SK-N-SH (cell line): ENCODE measurements around the gene CAPN10. TPM values are rescaled to one million over a fixed set of nuclear protein-coding genes. Genes with fewer than 3 reads are reported as not detected.

Experiments
- CTCF ChIA-PET: fragments of 300-600, 350-600 bp; formaldehyde crosslinking; extraction: SDS; loops from one replicate; lab custom pipeline; 2021; lab: Yijun Ruan, JAX
- POLR2A ChIA-PET: fragments of 350-600 bp; sonication (Branson Sonifier 250); formaldehyde crosslinking; extraction: SDS; loops from one replicate; lab custom pipeline; 2020; ENCODE audit warnings: antibody characterized with exemption, inconsistent platforms; lab: Yijun Ruan, JAX
- DNase-seq: peaks from one replicate; pipeline ENCODE4 v3.0.0; 2012
- H2AFZ ChIP-seq: fragments of 200-600 bp; sonication (generic); 2 replicates; pipeline ENCODE4 v1.8.1; 2016; ENCODE audit warnings: antibody characterized with exemption, mild to moderate bottlenecking, low read depth
- H3F3A ChIP-seq: fragments of 200-600 bp; sonication (generic); replicated peaks from 2 replicates; pipeline ENCODE3; 2016; ENCODE audit warnings: antibody characterized with exemption, mild to moderate bottlenecking; ENCODE audit not compliant: insufficient read depth
- H3K27ac ChIP-seq, 2 experiments: fragments of 200-500 bp in 1 of 2; fragments of 200-600 bp in 1 of 2; sonication (Bioruptor generic) in 1 of 2; sonication (generic), shearing (Covaris generic) in 1 of 2; 2 replicates each; pipeline versions ENCODE4 v1.5.1 to v1.6.1; 2014 to 2016; ENCODE audit warnings: low read depth in 2 of 2, inconsistent platforms in 1 of 2, low read length in 1 of 2, mild to moderate bottlenecking in 1 of 2, mixed read lengths in 1 of 2
- H3K27me3 ChIP-seq: fragments of 200-600 bp; sonication (generic), shearing (Covaris generic); 2 replicates; pipeline ENCODE4 v1.6.1; 2016; ENCODE audit warnings: mixed run types; ENCODE audit not compliant: insufficient read depth
- H3K36me3 ChIP-seq, 2 experiments: fragments of 200-500 bp in 1 of 2; fragments of 200-600 bp in 1 of 2; sonication (Bioruptor generic) in 1 of 2; sonication (generic) in 1 of 2; replicated peaks in 1 of 2; 2 replicates each; pipeline versions ENCODE3 to v1.5.1; 2014 to 2016; ENCODE audit warnings: low read length in 1 of 2, mild to moderate bottlenecking in 1 of 2; ENCODE audit not compliant: insufficient read depth in 2 of 2, control insufficient read depth in 1 of 2
- H3K4me1 ChIP-seq, 2 experiments: fragments of 200-500 bp in 1 of 2; fragments of 200-600 bp in 1 of 2; sonication (Bioruptor generic) in 1 of 2; sonication (generic), shearing (Covaris generic) in 1 of 2; 2 replicates each; pipeline versions ENCODE4 v1.5.1 to v1.6.1; 2014 to 2016; ENCODE audit warnings: low read depth in 1 of 2, low read length in 1 of 2, mixed run types in 1 of 2; ENCODE audit not compliant: insufficient read depth in 2 of 2, control insufficient read depth in 1 of 2
- H3K4me2 ChIP-seq: fragments of 200-600 bp; sonication (generic), shearing (Covaris generic); 2 replicates; pipeline ENCODE4 v1.6.1; 2017; ENCODE audit warnings: mixed run types
- H3K4me3 ChIP-seq, 2 experiments: fragments of 200-500 bp in 1 of 2; fragments of 200-600 bp in 1 of 2; sonication (Bioruptor generic) in 1 of 2; sonication (generic), shearing (Covaris generic) in 1 of 2; 2 replicates each; pipeline versions ENCODE4 v1.5.1 to v1.8.1; 2014 to 2016; ENCODE audit warnings: low read depth in 2 of 2, inconsistent platforms in 1 of 2, low read length in 1 of 2, mild to moderate bottlenecking in 1 of 2, mixed read lengths in 1 of 2, moderate library complexity in 1 of 2
- H3K79me2 ChIP-seq: fragments of 200-600 bp; sonication (generic); 2 replicates; pipeline ENCODE4 v1.8.1; 2017; ENCODE audit warnings: mild to moderate bottlenecking; ENCODE audit not compliant: insufficient read depth
- H3K9ac ChIP-seq: fragments of 200-600 bp; sonication (generic); 2 replicates; pipeline ENCODE4 v1.6.1; 2017; ENCODE audit warnings: mixed run types
- H3K9me2 ChIP-seq: fragments of 200-600 bp; sonication (generic); 2 replicates; pipeline ENCODE4 v1.6.1; 2017; ENCODE audit warnings: mixed run types
- H3K9me3 ChIP-seq: fragments of 200-600 bp; sonication (generic); 2 replicates; pipeline ENCODE4 v1.6.1; 2017; ENCODE audit warnings: mixed run types, mild to moderate bottlenecking, moderate library complexity
- H4K20me1 ChIP-seq: fragments of 200-600 bp; sonication (generic); 2 replicates; pipeline ENCODE4 v1.6.1; 2017; ENCODE audit warnings: mild to moderate bottlenecking, mixed run types; ENCODE audit not compliant: insufficient read depth
- ELF1 ChIP-seq: IDR thresholded peaks from 2 replicates; pipeline ENCODE4 v1.4.0; 2012
- EP300 ChIP-seq, 2 experiments: IDR thresholded peaks; 2 replicates each; pipeline versions ENCODE4 v1.4.0 to v1.6.1; 2012; ENCODE audit warnings: borderline replicate concordance in 1 of 2, low read depth in 1 of 2, low read length in 1 of 2
- FOXM1 ChIP-seq: IDR thresholded peaks from 2 replicates; pipeline ENCODE4 v1.4.0; 2012; ENCODE audit warnings: low read depth, mild to moderate bottlenecking
- IRF3 ChIP-seq: fragments of 150-350 bp; IDR thresholded peaks from 2 replicates; pipeline ENCODE4 v1.6.1; 2016; ENCODE audit warnings: mild to moderate bottlenecking, low read depth, low read length
- MEF2A ChIP-seq: IDR thresholded peaks from 2 replicates; pipeline ENCODE4 v1.4.0; 2012; ENCODE audit warnings: low read depth, borderline replicate concordance
- MXI1 ChIP-seq: IDR thresholded peaks from 2 replicates; pipeline ENCODE4 v1.6.1; 2012; ENCODE audit warnings: mild to moderate bottlenecking, low read depth, low read length, improper control_type of control experiment
- RFX5 ChIP-seq: IDR thresholded peaks from 2 replicates; pipeline ENCODE4 v1.6.1; 2012; ENCODE audit warnings: mild to moderate bottlenecking, improper control_type of control experiment, low read length
- TCF12 ChIP-seq: IDR thresholded peaks from 2 replicates; pipeline ENCODE4 v1.4.0; 2012
- TEAD4 ChIP-seq: IDR thresholded peaks from 2 replicates; pipeline ENCODE4 v1.4.0; 2012; ENCODE audit warnings: mild to moderate bottlenecking, borderline replicate concordance; ENCODE audit not compliant: insufficient read depth
- USF1 ChIP-seq: IDR thresholded peaks from 2 replicates; pipeline ENCODE4 v1.4.0; 2012; ENCODE audit warnings: low read depth, borderline replicate concordance
- WGBS: methylation state at CpG from one replicate; pipeline ENCODE4 v1.1.6; 2017; ENCODE audit warnings: low lambda C conversion rate; 5-methylcytosine and 5-hydroxymethylcytosine counted together
- polyA plus RNA-seq, 3 experiments: library from polyadenylated mRNA; depleted of rRNA; stranded (reverse); fragments of >200 nt; gene quantifications; 2 replicates each; pipeline ENCODE4 v1.2.3, GENCODE V29; 2012

CAPN10 gene
- polyA plus RNA-seq, 1 of the 3 experiments (the other 2 are of a cell fraction), result 24.0 TPM

GRCh38 chr2:240600451-240600961, 14.0 kb downstream of the CAPN10 start:
- no peaks in the 10 kb centered on the region for H3K79me2 ChIP-seq
- H3K27me3 ChIP-seq, result no peaks in the 10 kb centered on the region
- ChIA-PET POLR2A (no interaction called here), CTCF (no interaction called here)
- peaks cover 0 to 15% of the 10 kb centered on the region in 2 experiments; a peak in 1 of 4 replicates for H3K4me1 ChIP-seq
- TF ChIP-seq MXI1 (no peak), TCF12 (no peak), EP300 (IDR thresholded peaks at IDR 0.05; ENCODE audit: borderline replicate concordance in 1 of 2, low read depth in 1 of 2, low read length in 1 of 2) (no peak), FOXM1 (no peak)
- H3K4me2 ChIP-seq, result no peak overlapping the region
- no peak overlapping the region for H3K27ac ChIP-seq
- no peaks in the 10 kb centered on the region for H3K9me3 ChIP-seq
- no peak overlapping the region for H3K4me3 ChIP-seq
- no peak for DNase-seq
- H4K20me1 ChIP-seq, result no peaks in the 10 kb centered on the region
- no peak overlapping the region for H2AFZ ChIP-seq
- peaks cover 0 to 20% of the 10 kb centered on the region in 2 experiments for H3K36me3 ChIP-seq
- H3K9me2 ChIP-seq, result no peaks in the 10 kb centered on the region
- no peak overlapping the region for H3K9ac ChIP-seq
- WGBS, result 94% methylated on average over 15 of the region's 16 CpGs
- H3F3A ChIP-seq, result no peaks in the 10 kb centered on the region

DNA sequence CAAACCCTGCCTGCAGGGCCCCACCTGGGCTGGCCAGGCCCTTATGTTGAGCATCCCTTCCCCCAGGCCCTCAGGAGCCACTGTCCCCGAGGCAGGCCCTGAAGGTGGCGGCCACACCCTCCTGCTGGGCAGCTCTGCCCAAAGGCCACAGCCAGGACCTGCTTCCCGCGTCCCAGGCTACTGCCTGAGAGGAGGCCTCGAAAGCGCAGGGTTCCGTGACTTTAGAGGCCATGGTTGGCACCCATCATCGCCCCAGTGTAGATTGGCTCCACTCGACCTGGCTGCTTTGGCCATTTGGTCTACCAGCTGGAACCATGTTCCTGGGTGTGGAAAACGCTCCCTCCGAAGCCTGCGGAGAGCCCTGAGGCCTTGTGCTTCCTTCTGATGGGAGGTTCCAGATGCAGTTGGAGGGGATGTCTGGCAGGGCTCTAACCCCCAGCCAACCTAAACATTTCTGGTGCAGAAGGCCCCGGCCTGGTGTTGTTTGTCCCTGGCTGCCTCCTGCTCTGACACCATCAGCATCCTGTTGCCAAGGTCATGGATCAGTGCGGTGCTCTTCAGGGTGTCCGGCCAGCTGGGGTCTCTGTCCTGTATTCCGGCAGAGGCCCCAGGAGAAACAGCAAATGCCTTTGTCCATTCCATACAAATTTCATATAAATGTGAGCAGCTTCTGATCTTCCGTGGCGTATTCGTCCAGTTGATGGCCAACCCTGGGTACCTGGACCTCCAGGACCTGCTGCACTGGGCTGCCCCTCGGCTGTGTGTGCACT, 14.7 kb downstream of the CAPN10 start:
- Histone ChIP-seq H3K9ac (no peak overlapping the region), H2AFZ (no peak overlapping the region), H3F3A (no peaks in the 10 kb centered on the region), H3K27ac (no peak overlapping the region), H3K9me2 (no peaks in the 10 kb centered on the region), H3K4me2 (no peak overlapping the region), H3K9me3 (no peaks in the 10 kb centered on the region), H3K27me3 (no peaks in the 10 kb centered on the region), H3K36me3 (peaks cover 0 to 18% of the 10 kb centered on the region in 2 experiments), H3K4me3 (no peak overlapping the region), H4K20me1 (no peaks in the 10 kb centered on the region), H3K4me1 (peaks cover 0 to 15% of the 10 kb centered on the region in 2 experiments; a peak in 1 of 4 replicates), H3K79me2 (no peaks in the 10 kb centered on the region)
- ChIA-PET POLR2A (no interaction called here), CTCF (no interaction called here)
- TF ChIP-seq RFX5, result no peak
- no peak for TF ChIP-seq USF1
- no peak for TF ChIP-seq TCF12
- TF ChIP-seq TEAD4, result no peak
- TF ChIP-seq IRF3, result no peak
- DNase-seq, result no peak
- 91% methylated on average over 19 of the region's 20 CpGs for WGBS

GRCh38 chr2:240601831-240602160, 15.3 kb downstream of the CAPN10 start:
- ChIA-PET POLR2A (no interaction called here), CTCF (interaction anchor here (1.3 kb wide), 1 partner anchor 239 kb away, joined by 3 read pairs; no protein-coding TSS in a partner anchor)

More at GRCh38 chr2:240601831-240602160, 15.3 kb downstream of the CAPN10 start:
- TF ChIP-seq ELF1, result no peak
- TF ChIP-seq MEF2A, result no peak
- TF ChIP-seq TCF12, result no peak
- Histone ChIP-seq H3K4me2 (no peak overlapping the region), H3K4me1 (peaks cover 0 to 15% of the 10 kb centered on the region in 2 experiments; a peak in 1 of 4 replicates), H3K27ac (no peak overlapping the region), H3K9me3 (no peaks in the 10 kb centered on the region), H3K27me3 (no peaks in the 10 kb centered on the region), H4K20me1 (no peaks in the 10 kb centered on the region), H3K36me3 (peaks cover 0 to 14% of the 10 kb centered on the region in 2 experiments), H2AFZ (no peak overlapping the region), H3K9me2 (no peaks in the 10 kb centered on the region), H3K4me3 (no peak overlapping the region), H3K79me2 (no peaks in the 10 kb centered on the region), H3F3A (no peaks in the 10 kb centered on the region), H3K9ac (no peak overlapping the region)
- 89% methylated on average over 6 of the region's 11 CpGs for WGBS
- no peak for DNase-seq
